Mesodermal cell (in vitro differentiated cells): ENCODE measurements around the gene CHD1.

ENCODE experiments used
- H3K27ac ChIP-seq: 2 replicates; pipeline ENCODE4 v1.7.0; 2013; ENCODE audit warnings: mild to moderate bottlenecking, low read depth, low read length, moderate library complexity; ENCODE audit not compliant: severe bottlenecking
- H3K36me3 ChIP-seq: 2 replicates; pipeline ENCODE4 v1.7.1; 2013; ENCODE audit warnings: mild to moderate bottlenecking, low read length, moderate library complexity; ENCODE audit not compliant: control insufficient read depth, insufficient read depth
- H3K4me1 ChIP-seq: one replicate; pipeline ENCODE4 v1.7.1; 2013; ENCODE audit warnings: mild to moderate bottlenecking, low read length; ENCODE audit not compliant: insufficient read depth, control insufficient read depth, poor library complexity, severe bottlenecking
- H3K4me3 ChIP-seq: 2 replicates; pipeline ENCODE4 v1.7.0; 2013; ENCODE audit warnings: low read length, control low read depth, mild to moderate bottlenecking; ENCODE audit not compliant: insufficient read depth, poor library complexity, severe bottlenecking; ENCODE audit errors: extremely low read depth
- H3K9me3 ChIP-seq: 2 replicates; pipeline ENCODE4 v1.7.1; 2013; ENCODE audit warnings: mild to moderate bottlenecking, low read length, moderate library complexity; ENCODE audit not compliant: control insufficient read depth
- WGBS, 2 experiments: methylation state at CpG; one replicate each; pipeline ENCODE4 v1.1.5; 2013; ENCODE audit warnings: missing lambda C conversion rate in 2 of 2; ENCODE audit not compliant: insufficient coverage in 2 of 2; 5-methylcytosine and 5-hydroxymethylcytosine counted together

Gene CHD1

GRCh38 chr5:98902733-98903132 lies 26.1 kb downstream of the CHD1 start:
- Histone ChIP-seq H3K4me1 (no peaks in the 10 kb centered on the region), H3K4me3 (no peak overlapping the region), H3K36me3 (peaks cover 47% of the 10 kb centered on the region), H3K9me3 (no peaks in the 10 kb centered on the region), H3K27ac (no peak overlapping the region)
- no CpG with 5 or more reads among the region's 1 CpG for WGBS, 2 experiments

- H3K4me3 ChIP-seq: no peak overlapping the region
- H3K27ac ChIP-seq: no peak overlapping the region
- H3K9me3 ChIP-seq: no peaks in the 10 kb centered on the region
- H3K4me1 ChIP-seq: no peaks in the 10 kb centered on the region
- H3K36me3 ChIP-seq: peaks cover 63% of the 10 kb centered on the region
Measured at GRCh38 chr5:98899456-98899855, 29.4 kb downstream of the CHD1 start.

GRCh38 chr5:98898743-98899142 lies 30.1 kb downstream of the CHD1 start:
- H3K4me1 ChIP-seq: no peaks in the 10 kb centered on the region
- no peaks in the 10 kb centered on the region for H3K9me3 ChIP-seq
- no peak overlapping the region for H3K4me3 ChIP-seq
- no peak overlapping the region for H3K27ac ChIP-seq
- H3K36me3 ChIP-seq: peaks cover 66% of the 10 kb centered on the region

GRCh38 chr5:98891591-98891990 lies 37.2 kb downstream of the CHD1 start:
- no peaks in the 10 kb centered on the region for H3K4me1 ChIP-seq
- H3K4me3 ChIP-seq: no peak overlapping the region
- H3K27ac ChIP-seq: no peak overlapping the region
- H3K9me3 ChIP-seq: no peaks in the 10 kb centered on the region
- no CpG with 5 or more reads among the region's 1 CpG for WGBS, 2 experiments
- peaks cover 67% of the 10 kb centered on the region for H3K36me3 ChIP-seq

GRCh38 chr5:98880598-98880997 lies 48.2 kb downstream of the CHD1 start:
- no peak overlapping the region for H3K4me3 ChIP-seq
- no peak overlapping the region for H3K27ac ChIP-seq
- no peaks in the 10 kb centered on the region for H3K9me3 ChIP-seq
- no peaks in the 10 kb centered on the region for H3K4me1 ChIP-seq
- peaks cover 74% of the 10 kb centered on the region for H3K36me3 ChIP-seq

GRCh38 chr5:98880151-98880550 lies 48.7 kb downstream of the CHD1 start:
- Histone ChIP-seq H3K4me1 (no peaks in the 10 kb centered on the region), H3K36me3 (peaks cover 71% of the 10 kb centered on the region), H3K9me3 (no peaks in the 10 kb centered on the region), H3K27ac (no peak overlapping the region), H3K4me3 (no peak overlapping the region)
- WGBS, 2 experiments: 100% methylated on average over 3 of the region's 3 CpGs; no CpG with 5 or more reads in 1 of the 2 experiments

- H3K4me3 ChIP-seq: no peak overlapping the region
- H3K4me1 ChIP-seq: no peaks in the 10 kb centered on the region
- H3K27ac ChIP-seq: no peak overlapping the region
- H3K9me3 ChIP-seq: no peaks in the 10 kb centered on the region
- H3K36me3 ChIP-seq: peaks cover 66% of the 10 kb centered on the region
- WGBS, 2 experiments: no CpG with 5 or more reads among the region's 2 CpGs
Measured at GRCh38 chr5:98877600-98877999, 51.2 kb downstream of the CHD1 start.

- Histone ChIP-seq H3K4me1 (no peaks in the 10 kb centered on the region), H3K9me3 (no peaks in the 10 kb centered on the region), H3K4me3 (no peak overlapping the region), H3K27ac (no peak overlapping the region), H3K36me3 (peaks cover 59% of the 10 kb centered on the region)
- 88 to 100% methylated on average over 1 to 2 of the region's 4 CpGs for WGBS, 2 experiments
Measured at GRCh38 chr5:98872674-98873073, 56.1 kb downstream of the CHD1 start.

GRCh38 chr5:98865690-98866089 lies 63.1 kb downstream of the CHD1 start:
- no CpG with 5 or more reads among the region's 2 CpGs for WGBS, 2 experiments
- Histone ChIP-seq H3K9me3 (no peaks in the 10 kb centered on the region), H3K4me3 (no peak overlapping the region), H3K36me3 (peaks cover 68% of the 10 kb centered on the region), H3K4me1 (no peaks in the 10 kb centered on the region), H3K27ac (no peak overlapping the region)

GRCh38 chr5:98847054-98847453 lies 81.8 kb downstream of the CHD1 start:
- no CpG with 5 or more reads among the region's 1 CpG for WGBS, 2 experiments
- H3K36me3 ChIP-seq: no peaks in the 10 kb centered on the region

GRCh38 chr5:98846520-98846919 lies 82.3 kb downstream of the CHD1 start:
- Histone ChIP-seq H3K4me1 (peaks cover 5% of the 10 kb centered on the region), H3K9me3 (peaks cover 16% of the 10 kb centered on the region), H3K27ac (no peak overlapping the region), H3K36me3 (no peaks in the 10 kb centered on the region), H3K4me3 (no peak overlapping the region)
- WGBS, 2 experiments: 91 to 100% methylated on average over 1 to 3 of the region's 3 CpGs

More at GRCh38 chr5:98847054-98847453, 81.8 kb downstream of the CHD1 start:
- no peak overlapping the region for H3K4me3 ChIP-seq
- peaks cover 16% of the 10 kb centered on the region for H3K9me3 ChIP-seq
- no peak overlapping the region for H3K27ac ChIP-seq
- H3K4me1 ChIP-seq: peaks cover 5% of the 10 kb centered on the region

- Histone ChIP-seq H3K4me3 (no peak overlapping the region), H3K9me3 (peaks cover 16% of the 10 kb centered on the region), H3K36me3 (no peaks in the 10 kb centered on the region), H3K4me1 (peaks cover 5% of the 10 kb centered on the region), H3K27ac (no peak overlapping the region)
- WGBS, 2 experiments: 92 to 96% methylated on average over 3 to 4 of the region's 8 CpGs
Measured at GRCh38 chr5:98845878-98846277, 82.9 kb downstream of the CHD1 start.
